CD4-positive, alpha-beta T cell (primary cell): Measurements from ENCODE around the gene CATSPERE. TPM values are rescaled to one million over a fixed set of nuclear protein-coding genes. Genes with fewer than 3 reads are reported as not detected.

ENCODE experiments used
- ATAC-seq: fragments of 200-7000 bp; cut with Tn5 transposase; one replicate; pipeline ENCODE4 v1.10.0; 2022; ENCODE audit warnings: mild to moderate bottlenecking; ENCODE audit not compliant: poor library complexity
- CTCF ChIA-PET: fragments of 350-600 bp; sonication (Branson Sonifier 250); formaldehyde crosslinking; loops from one replicate; lab custom pipeline; 2021; ENCODE audit warnings: antibody characterized with exemption, inconsistent platforms; lab: Charles Lee
- POLR2A ChIA-PET: fragments of 350-600 bp; sonication (Branson Sonifier 250); formaldehyde crosslinking; loops from one replicate; lab custom pipeline; 2021; ENCODE audit warnings: antibody characterized with exemption, inconsistent platforms; lab: Charles Lee
- DNase-seq, 14 experiments: peaks; one replicate each; pipeline ENCODE4 v3.0.0-alpha.2; 2013 to 2020; ENCODE audit warnings: mixed read lengths in 2 of 14
- H3K27ac ChIP-seq, 2 donors: one replicate each; pipeline versions ENCODE4 v1.5.1 to v1.7.0; 2013; ENCODE audit warnings: low read length in 2 of 2, low read depth in 1 of 2, mild to moderate bottlenecking in 1 of 2
- H3K27me3 ChIP-seq, 2 experiments: 1 replicate in 1 of 2; 2 replicates in 1 of 2; pipeline versions ENCODE4 v1.6.1 to v1.7.0; 2013; ENCODE audit warnings: low read length in 2 of 2, control low read depth in 1 of 2, mild to moderate bottlenecking in 1 of 2, moderate library complexity in 1 of 2; ENCODE audit not compliant: insufficient read depth in 2 of 2, control insufficient read depth in 1 of 2
- H3K36me3 ChIP-seq: one replicate; pipeline ENCODE4 v1.6.1; 2013; ENCODE audit warnings: low read length, control low read depth; ENCODE audit not compliant: insufficient read depth
- H3K4me1 ChIP-seq: one replicate; pipeline ENCODE4 v1.6.1; 2013; ENCODE audit warnings: low read length, control low read depth; ENCODE audit not compliant: insufficient read depth
- H3K4me3 ChIP-seq: one replicate; pipeline ENCODE4 v1.5.1; 2013; ENCODE audit warnings: mild to moderate bottlenecking, low read length, moderate library complexity
- H3K9me3 ChIP-seq, 2 experiments: 1 replicate in 1 of 2; 2 replicates in 1 of 2; pipeline versions ENCODE4 v1.6.1 to v1.7.0; 2013; ENCODE audit warnings: low read length in 2 of 2, mild to moderate bottlenecking in 2 of 2, control low read depth in 1 of 2, moderate library complexity in 1 of 2; ENCODE audit not compliant: control insufficient read depth in 1 of 2, insufficient read depth in 1 of 2
- H3K27ac Mint-ChIP-seq: one replicate; pipeline ENCODE4 v1.8.0; 2020; ENCODE audit warnings: mixed read lengths
- H3K27me3 Mint-ChIP-seq: one replicate; pipeline ENCODE4 v1.8.0; 2021; ENCODE audit warnings: mixed read lengths
- H3K36me3 Mint-ChIP-seq: one replicate; pipeline ENCODE4 v1.8.0; 2021; ENCODE audit warnings: low read depth, mixed read lengths
- H3K4me1 Mint-ChIP-seq: one replicate; pipeline ENCODE4 v1.8.0; 2021; ENCODE audit warnings: low read depth, mixed read lengths
- H3K4me3 Mint-ChIP-seq: one replicate; pipeline ENCODE4 v1.8.0; 2020; ENCODE audit warnings: mild to moderate bottlenecking, mixed read lengths
- H3K9me3 Mint-ChIP-seq: one replicate; pipeline ENCODE4 v1.8.0; 2020; ENCODE audit warnings: mixed read lengths
- CTCF ChIP-seq: fragments of 200-600 bp; IDR thresholded peaks from one replicate; pipeline ENCODE4 v1.8.0; 2022; ENCODE audit warnings: antibody characterized with exemption, mild to moderate bottlenecking
- intact Hi-C, 2 experiments: fragments of 100-400 bp; cut with DNase I in 1 of 2; cut with micrococcal nuclease in 1 of 2; formaldehyde crosslinking; loops; one replicate each; pipeline versions ENCODE4 v1.15.1 to v1.9.0; 2023 to 2025; cut with DNase I, micrococcal nuclease
- total RNA-seq, 174 experiments: library from RNA in 2 of 174; stranded (reverse) in 2 of 174; gene quantifications; one replicate each; pipeline ENCODE4 v1.2.3 and lab custom pipeline; 2021 to 2026

The CATSPERE gene
- total RNA-seq, 2 experiments from 2014 or later, result 0.91 to 1.4 TPM

- Histone ChIP-seq H3K9me3 (peaks cover 10 to 12% of the 10 kb centered on the region in 2 experiments), H3K36me3 (no peaks in the 10 kb centered on the region), H3K4me3 (no peak overlapping the region), H3K27ac (no peak overlapping the region), H3K4me1 (no peaks in the 10 kb centered on the region), H3K27me3 (peaks cover 0 to 5% of the 10 kb centered on the region in 2 experiments)
- CTCF ChIA-PET, result no interaction called here
- Mint-ChIP-seq H3K27ac (no peak overlapping the region), H3K9me3 (peaks cover 18% of the 10 kb centered on the region), H3K4me3 (no peak overlapping the region), H3K4me1 (no peaks in the 10 kb centered on the region), H3K36me3 (peaks cover 16% of the 10 kb centered on the region), H3K27me3 (no peaks in the 10 kb centered on the region)
- POLR2A ChIA-PET, result no interaction called here
- no peak for DNase-seq
- TF ChIP-seq CTCF, result no peak
- intact Hi-C loops, result no loop called here
- no peak for ATAC-seq
These were observed 52.4 kb downstream of the CATSPERE start for GRCh38 chr1:244513493-244513892.

- peaks cover 16% of the 10 kb centered on the region for H3K9me3 Mint-ChIP-seq
- H3K27me3 Mint-ChIP-seq, result no peaks in the 10 kb centered on the region
- TF ChIP-seq CTCF, result no peak
- peaks cover 10 to 16% of the 10 kb centered on the region in 2 experiments for H3K9me3 ChIP-seq
- intact Hi-C loops, result no loop called here
- ChIA-PET POLR2A (no interaction called here), CTCF (no interaction called here)
- H3K36me3 Mint-ChIP-seq, result peaks cover 22% of the 10 kb centered on the region
- H3K4me1 ChIP-seq, result no peaks in the 10 kb centered on the region
- no peak overlapping the region for H3K4me3 ChIP-seq
- H3K27ac ChIP-seq, result no peak overlapping the region
- DNase-seq (no peak), ATAC-seq (no peak)
- no peaks in the 10 kb centered on the region for H3K4me1 Mint-ChIP-seq
- no peak overlapping the region for H3K27ac Mint-ChIP-seq
- no peak overlapping the region for H3K4me3 Mint-ChIP-seq
- H3K27me3 ChIP-seq, result peaks cover 0 to 5% of the 10 kb centered on the region in 2 experiments
- H3K36me3 ChIP-seq, result no peaks in the 10 kb centered on the region
These were observed 54.6 kb downstream of the CATSPERE start for GRCh38 chr1:244515680-244516079.

- Mint-ChIP-seq H3K27me3 (no peaks in the 10 kb centered on the region), H3K4me1 (no peaks in the 10 kb centered on the region), H3K36me3 (peaks cover 32% of the 10 kb centered on the region), H3K27ac (no peak overlapping the region), H3K9me3 (peaks cover 14% of the 10 kb centered on the region), H3K4me3 (no peak overlapping the region)
- Histone ChIP-seq H3K27ac (no peak overlapping the region), H3K9me3 (peaks cover 0 to 6% of the 10 kb centered on the region in 2 experiments), H3K4me3 (no peak overlapping the region), H3K4me1 (no peaks in the 10 kb centered on the region), H3K27me3 (no peaks in the 10 kb centered on the region), H3K36me3 (no peaks in the 10 kb centered on the region)
- no peak for ATAC-seq
- no peak for TF ChIP-seq CTCF
- intact Hi-C loops, result no loop called here
- POLR2A ChIA-PET, result no interaction called here
- DNase-seq, result no peak
- CTCF ChIA-PET, result no interaction called here
These were observed 75.2 kb downstream of the CATSPERE start for GRCh38 chr1:244536316-244536715.
